HepG2 (cell line): ENCODE data around the gene KCNRG. TPM values are rescaled to one million over a fixed set of nuclear protein-coding genes. Genes with fewer than 3 reads are reported as not detected.

Experiments
- ATAC-seq: fragments of 200-7000 bp; cut with Tn5 transposase; 3 replicates; pipeline ENCODE4 v1.9.1; 2020; ENCODE audit warnings: mild to moderate bottlenecking, moderate library complexity
- BruUV-seq: library from RNA; stranded (reverse); fragments of 400-500 nt; replicated peaks from 2 replicates; lab custom pipeline; 2021; lab: Mats Ljungman, UMichigan
- CTCF ChIA-PET: fragments of 300-600 bp; formaldehyde crosslinking; extraction: SDS; loops from one replicate; lab custom pipeline; 2021; ENCODE audit warnings: low total read pairs, inconsistent platforms, low intra/inter-chr PET ratio; lab: Yijun Ruan, JAX
- POLR2A ChIA-PET: fragments of 350-600 bp; sonication (Branson Sonifier 250); formaldehyde crosslinking; loops from one replicate; lab custom pipeline; 2020; ENCODE audit warnings: antibody characterized with exemption, inconsistent platforms; lab: Yijun Ruan, JAX
- DNase-seq: peaks from one replicate; pipeline ENCODE4 v3.0.0-alpha.2; 2015; ENCODE audit warnings: low spot score
- FAIRE-seq: peaks from 3 replicates; lab custom pipeline; 2011; peaks lifted over from hg19 to GRCh38; lab: Jason Lieb, UNC
- H2AFZ ChIP-seq: one replicate; pipeline ENCODE4 v1.6.1; 2011; ENCODE audit warnings: low read length, inconsistent platforms
- H3K27ac ChIP-seq: fragments of 300-600 bp; 3 replicates; pipeline ENCODE4 v1.8.0; 2011; ENCODE audit warnings: mixed run types, mild to moderate bottlenecking, mixed read lengths, low read length, inconsistent platforms; ENCODE audit not compliant: insufficient read depth; ENCODE audit errors: extremely low read length
- H3K27me3 ChIP-seq, 2 experiments: fragments of 200-600 bp in 1 of 2; 2 replicates in 1 of 2; 3 replicates in 1 of 2; pipeline versions ENCODE4 v1.6.0 to v1.8.0; 2011; ENCODE audit warnings: low read length in 2 of 2, mild to moderate bottlenecking in 2 of 2, moderate library complexity in 2 of 2, inconsistent platforms in 1 of 2; ENCODE audit not compliant: insufficient read depth in 2 of 2, control insufficient read depth in 1 of 2
- H3K36me3 ChIP-seq, 2 experiments: fragments of 200-600 bp in 1 of 2; replicated peaks in 1 of 2; 2 replicates in 1 of 2; 3 replicates in 1 of 2; pipeline versions ENCODE4 v1.5.1 to v1.8.0; 2011; ENCODE audit warnings: low read length in 2 of 2, inconsistent platforms in 1 of 2; ENCODE audit not compliant: insufficient read depth in 2 of 2, control insufficient read depth in 1 of 2
- H3K4me1 ChIP-seq: 2 replicates; pipeline ENCODE4 v1.5.1; 2012; ENCODE audit warnings: low read length, inconsistent platforms; ENCODE audit not compliant: insufficient read depth
- H3K4me2 ChIP-seq: 2 replicates; pipeline ENCODE4 v1.6.0; 2011; ENCODE audit warnings: low read depth, low read length, inconsistent platforms
- H3K4me3 ChIP-seq, 3 experiments: fragments of 200-600 bp in 1 of 3; sonication (generic), shearing (Covaris generic) in 1 of 3; replicated peaks in 1 of 3; 2 replicates each; pipeline ENCODE4 v1.5.1; 2011 to 2016; ENCODE audit warnings: low read length in 3 of 3, inconsistent platforms in 2 of 3, low read depth in 2 of 3, mild to moderate bottlenecking in 2 of 3, control low read depth in 1 of 3, mixed read lengths in 1 of 3; ENCODE audit not compliant: insufficient read depth in 1 of 3
- H3K79me2 ChIP-seq: one replicate; pipeline ENCODE4 v1.6.1; 2011; ENCODE audit warnings: low read length, inconsistent platforms; ENCODE audit not compliant: insufficient read depth
- H3K9ac ChIP-seq: 2 replicates; pipeline ENCODE4 v1.6.0; 2011; ENCODE audit warnings: mild to moderate bottlenecking, low read depth, low read length, inconsistent platforms; ENCODE audit not compliant: insufficient read depth
- H3K9me3 ChIP-seq: 2 replicates; pipeline ENCODE4 v1.5.1; 2012; ENCODE audit warnings: mild to moderate bottlenecking, low read length
- H4K20me1 ChIP-seq: 2 replicates; pipeline ENCODE4 v1.6.0; 2011; ENCODE audit warnings: inconsistent platforms, mild to moderate bottlenecking, low read length, moderate library complexity; ENCODE audit not compliant: insufficient read depth
- BCL3 ChIP-seq: sonication (generic); formaldehyde crosslinking; IDR thresholded peaks from 2 replicates; pipeline ENCODE4 v1.5.1; 2020; ENCODE audit warnings: mild to moderate bottlenecking, missing genetic modification reagents, moderate library complexity
- GFI1 ChIP-seq: sonication (generic); formaldehyde crosslinking; IDR thresholded peaks from 2 replicates; pipeline ENCODE4 v1.5.0; 2020; ENCODE audit warnings: missing genetic modification reagents, mild to moderate bottlenecking, borderline replicate concordance
- KIAA2018 ChIP-seq: sonication (generic); formaldehyde crosslinking; IDR thresholded peaks from 2 replicates; pipeline ENCODE4 v1.5.0; 2020; ENCODE audit warnings: mild to moderate bottlenecking, missing genetic modification reagents, borderline replicate concordance
- MYNN ChIP-seq: sonication (generic); formaldehyde crosslinking; IDR thresholded peaks from 2 replicates; pipeline ENCODE4 v1.4.0; 2020; ENCODE audit warnings: mild to moderate bottlenecking, low read depth, missing genetic modification reagents
- PLRG1 ChIP-seq: fragments of 450-650 bp; conservative IDR thresholded peaks from 2 replicates; pipeline ENCODE4 v1.6.1; 2016
- SP140L ChIP-seq: sonication (generic); formaldehyde crosslinking; IDR thresholded peaks from 2 replicates; pipeline ENCODE4 v1.4.0; 2020; ENCODE audit warnings: missing genetic modification reagents, borderline replicate concordance
- ZBED4 ChIP-seq: sonication (generic); formaldehyde crosslinking; IDR thresholded peaks from 2 replicates; pipeline ENCODE4 v1.4.0; 2020; ENCODE audit warnings: missing genetic modification reagents, borderline replicate concordance
- ZBTB42 ChIP-seq: sonication (generic); formaldehyde crosslinking; IDR thresholded peaks from 2 replicates; pipeline ENCODE4 v1.5.0; 2020; ENCODE audit warnings: mild to moderate bottlenecking, missing genetic modification reagents
- ZNF337 ChIP-seq: sonication (generic); formaldehyde crosslinking; IDR thresholded peaks from 2 replicates; pipeline ENCODE4 v1.5.1; 2020; ENCODE audit warnings: missing genetic modification reagents, low read depth, mild to moderate bottlenecking, borderline replicate concordance
- ZNF576 ChIP-seq: sonication (generic); formaldehyde crosslinking; IDR thresholded peaks from 2 replicates; pipeline ENCODE4 v1.4.0; 2020; ENCODE audit warnings: mild to moderate bottlenecking, missing genetic modification reagents
- ZNF777 ChIP-seq: sonication (generic); formaldehyde crosslinking; IDR thresholded peaks from 2 replicates; pipeline ENCODE4 v1.4.0; 2020; ENCODE audit warnings: missing genetic modification reagents
- WGBS: methylation state at CpG from one replicate; pipeline ENCODE4 v1.1.6; 2017; ENCODE audit warnings: low lambda C conversion rate; 5-methylcytosine and 5-hydroxymethylcytosine counted together
- in situ Hi-C: cut with HindIII; loops from 2 replicates; pipeline ENCODE4 v1.10.0; 2017; ENCODE audit warnings: low pct_unique_long_range_greater_than_20kb; ENCODE audit not compliant: extremely low pct_ligation_motif_present
- intact Hi-C: fragments of 100-400 bp; cut with micrococcal nuclease; formaldehyde crosslinking; loops from one replicate; pipeline ENCODE4 v1.10.0; 2022; ENCODE audit not compliant: unreplicated experiment
- polyA plus RNA-seq, 8 experiments: library from polyadenylated mRNA; depleted of rRNA in 3 of 8; stranded (reverse) in 7 of 8; unstranded in 1 of 8; fragments of >200 nt; fragmentation: Illumina TruSeq in 4 of 8; extraction: Trizol in 4 of 8; gene quantifications; 2 replicates each; pipeline versions ENCODE4 v1.2.1 to v1.2.3, GENCODE V29; 2011 to 2016; ENCODE audit warnings: low read depth in 4 of 8, missing spikeins in 1 of 8, mixed read lengths in 1 of 8; ENCODE audit not compliant: insufficient read depth in 1 of 8
- total RNA-seq, 5 experiments: library from RNA; depleted of rRNA; stranded (reverse); fragments of >200 nt; fragmentation: Illumina TruSeq; extraction: Trizol; gene quantifications; 2 replicates each; pipeline ENCODE4 v1.2.3, GENCODE V29; 2016; ENCODE audit warnings: low read depth in 1 of 5

KCNRG gene
- total and polyA plus RNA-seq, 2 of the 13 experiments (the other 11 are each of a cell fraction or from before 2014, with no cell fraction given): 1.0 to 1.5 TPM

- H3K36me3 ChIP-seq: peaks cover 2 to 32% of the 10 kb centered on the region in 2 experiments; a peak in 4 of 5 replicates
- FAIRE-seq (no peak), DNase-seq (no peak), ATAC-seq (no peak)
- WGBS: 96% methylated on average over 1 of the region's 1 CpG
- H3K4me1 ChIP-seq: no peaks in the 10 kb centered on the region
- no peak overlapping the region for H2AFZ ChIP-seq
- intact Hi-C loops (no loop called here), in situ Hi-C loops (no loop called here)
- H3K9me3 ChIP-seq: no peaks in the 10 kb centered on the region
- H3K4me2 ChIP-seq: no peak overlapping the region
- ChIA-PET CTCF (no interaction called here), POLR2A (interaction anchor here (1.1 kb wide), 1 partner anchor 17 kb away, joined by 3 read pairs; no protein-coding TSS in a partner anchor)
- H3K79me2 ChIP-seq: peaks cover 48% of the 10 kb centered on the region
- no TSS peak for BruUV-seq
- H4K20me1 ChIP-seq: no peaks in the 10 kb centered on the region
- H3K27me3 ChIP-seq: no peaks in the 10 kb centered on the region; a peak in 1 of 5 replicates
- H3K27ac ChIP-seq: no peak overlapping the region
- H3K9ac ChIP-seq: no peak overlapping the region
- no peak overlapping the region for H3K4me3 ChIP-seq
- TF ChIP-seq MYNN (CRISPR knock-in tag) (no peak), ZBTB42 (CRISPR knock-in tag) (no peak), SP140L (CRISPR knock-in tag) (no peak), GFI1 (no peak), KIAA2018 (CRISPR knock-in tag) (no peak), ZBED4 (CRISPR knock-in tag) (no peak), ZNF576 (no peak), ZNF337 (CRISPR knock-in tag) (no peak), BCL3 (CRISPR knock-in tag) (no peak), ZNF777 (CRISPR knock-in tag) (no peak), PLRG1 (no peak)
These were observed 50.5 kb downstream of the KCNRG start for GRCh38 chr13:50065712-50066111.
